GM12874 (cell line): ENCODE results near the gene COL5A1.

Source experiments
- CTCF ChIP-seq: IDR thresholded peaks from 2 replicates; pipeline ENCODE4 v1.5.1; 2011; ENCODE audit warnings: low read depth, mild to moderate bottlenecking, control low read depth, low read length, moderate library complexity; ENCODE audit not compliant: insufficient read depth

The COL5A1 gene

GRCh38 chr9:134704498-134704897 lies 62.9 kb downstream of the COL5A1 start:
- TF ChIP-seq CTCF: no peak

- TF ChIP-seq CTCF: no peak
Measured at GRCh38 chr9:134705786-134706185, 64.2 kb downstream of the COL5A1 start.

GRCh38 chr9:134706522-134706921 lies 64.9 kb downstream of the COL5A1 start:
- no peak for TF ChIP-seq CTCF

GRCh38 chr9:134707031-134707680 lies 65.6 kb downstream of the COL5A1 start:
- TF ChIP-seq CTCF: no peak

- no peak for TF ChIP-seq CTCF
Measured at GRCh38 chr9:134707731-134708671, 66.4 kb downstream of the COL5A1 start.

- TF ChIP-seq CTCF: no peak
Measured at GRCh38 chr9:134708672-134709038, 67.1 kb downstream of the COL5A1 start.

GRCh38 chr9:134709512-134710270 lies 68.1 kb downstream of the COL5A1 start:
- no peak for TF ChIP-seq CTCF
